Measurements from ENCODE around the gene DHRS7C. TPM values are rescaled to one million over a fixed set of nuclear protein-coding genes. Genes with fewer than 3 reads are reported as not detected.

Gene DHRS7C
- total RNA-seq, 1 donor from 2014 or later, result not detected

DNA sequence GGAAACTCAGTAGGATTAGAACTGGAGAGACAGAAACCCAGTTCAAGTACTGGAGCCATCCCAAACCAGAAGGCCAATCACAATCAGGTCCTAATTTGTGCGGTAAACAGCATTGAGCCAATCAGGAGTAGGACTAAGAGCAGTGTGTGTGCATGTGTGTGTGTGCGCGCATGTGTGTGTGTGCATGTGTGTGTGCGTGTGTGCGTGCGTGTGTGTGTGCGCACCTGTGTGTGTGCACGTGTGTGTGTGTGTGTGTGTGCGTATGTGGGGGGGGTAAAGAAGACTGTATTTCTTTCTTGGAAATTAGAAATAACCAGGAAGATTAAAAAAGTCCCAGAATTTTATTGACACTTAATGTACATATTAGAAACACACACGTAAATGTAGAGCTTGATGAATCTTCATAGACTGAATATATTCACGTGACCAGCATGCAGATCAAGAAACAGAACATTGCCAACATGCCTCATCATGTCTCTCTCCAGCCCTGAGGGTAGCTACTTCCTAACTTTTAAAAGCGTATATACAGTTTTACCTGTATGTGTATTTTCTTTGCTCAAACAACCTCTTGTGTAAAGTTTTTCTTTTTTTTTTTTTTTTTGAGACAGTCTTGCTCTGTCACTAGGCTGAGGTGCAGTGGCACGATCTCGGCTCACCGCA, 919 bp upstream of the DHRS7C start:
- H3K9ac ChIP-seq (ENCODE audit: low read length), result no peak overlapping the region
- DNase-seq (ENCODE audit: low read depth) (no peak), FAIRE-seq (no peak)
- H3K27ac ChIP-seq (ENCODE audit: low read depth, low read length), result no peak overlapping the region
- H4K20me1 ChIP-seq (ENCODE audit: insufficient read depth, low read length), result no peaks in the 10 kb centered on the region
- TF ChIP-seq EZH2 (IDR thresholded peaks at IDR 0.05; ENCODE audit: insufficient read depth, low read length) (no peak), CTCF (IDR thresholded peaks at IDR 0.05; ENCODE audit: insufficient read depth, low read depth, low read length) (no peak)
- Mint-ChIP-seq H3K36me3 (ENCODE audit: low read depth, unreplicated experiment) (no peaks in the 10 kb centered on the region), H3K4me1 (ENCODE audit: low read depth, unreplicated experiment) (no peaks in the 10 kb centered on the region), H3K27ac (ENCODE audit: unreplicated experiment) (no peak overlapping the region), H3K4me3 (ENCODE audit: unreplicated experiment) (no peak overlapping the region), H3K27me3 (ENCODE audit: low read depth, unreplicated experiment) (peaks cover 29% of the 10 kb centered on the region), H3K9me3 (ENCODE audit: unreplicated experiment) (no peaks in the 10 kb centered on the region)
- H3K36me3 ChIP-seq (ENCODE audit: insufficient read depth, low read length), result no peaks in the 10 kb centered on the region
- no peaks in the 10 kb centered on the region for H3K9me3 ChIP-seq (ENCODE audit: insufficient read depth, low read depth, low read length)
- no peak overlapping the region for H3K4me3 ChIP-seq (ENCODE audit: insufficient read depth, low read depth, low read length)
- no peaks in the 10 kb centered on the region for H3K4me1 ChIP-seq (ENCODE audit: insufficient read depth, low read length)
- H3K4me2 ChIP-seq (ENCODE audit: low read length), result no peak overlapping the region
- no peak overlapping the region for H2AFZ ChIP-seq (ENCODE audit: low read depth, low read length)
- peaks cover 2% of the 10 kb centered on the region for H3K27me3 ChIP-seq (ENCODE audit: insufficient read depth, low read length)
- H3K79me2 ChIP-seq (ENCODE audit: insufficient read depth, low read length), result no peaks in the 10 kb centered on the region

DNA sequence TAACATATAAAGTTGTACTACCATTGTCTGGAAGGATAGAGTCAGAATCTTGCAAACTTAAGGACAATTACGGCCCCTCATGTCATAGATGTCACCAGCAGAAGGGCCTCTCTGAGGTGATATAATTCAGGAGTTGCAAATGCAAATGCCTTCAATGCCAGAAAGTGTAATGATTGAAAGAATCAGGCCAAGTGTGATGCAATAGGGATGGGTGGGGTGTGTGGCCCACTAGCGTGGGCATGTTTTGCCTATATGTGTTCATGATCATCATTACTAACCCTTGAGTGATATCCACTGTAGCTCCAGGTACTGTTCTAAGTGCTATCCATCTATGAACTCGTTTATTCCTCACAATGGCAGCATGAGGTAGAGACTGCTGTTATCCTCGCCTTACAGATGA, 1.1 kb downstream of the DHRS7C start:
- H3K4me1 ChIP-seq (ENCODE audit: insufficient read depth, low read length), result no peaks in the 10 kb centered on the region
- DNase-seq (ENCODE audit: low read depth) (no peak), FAIRE-seq (no peak)
- no peaks in the 10 kb centered on the region for H3K9me3 ChIP-seq (ENCODE audit: insufficient read depth, low read depth, low read length)
- no peak overlapping the region for H3K4me2 ChIP-seq (ENCODE audit: low read length)
- H2AFZ ChIP-seq (ENCODE audit: low read depth, low read length), result no peak overlapping the region
- no peaks in the 10 kb centered on the region for H3K36me3 ChIP-seq (ENCODE audit: insufficient read depth, low read length)
- Mint-ChIP-seq H3K4me1 (ENCODE audit: low read depth, unreplicated experiment) (no peaks in the 10 kb centered on the region), H3K9me3 (ENCODE audit: unreplicated experiment) (no peaks in the 10 kb centered on the region), H3K36me3 (ENCODE audit: low read depth, unreplicated experiment) (no peaks in the 10 kb centered on the region), H3K27me3 (ENCODE audit: low read depth, unreplicated experiment) (peaks cover 25% of the 10 kb centered on the region), H3K27ac (ENCODE audit: unreplicated experiment) (no peak overlapping the region), H3K4me3 (ENCODE audit: unreplicated experiment) (no peak overlapping the region)
- H3K4me3 ChIP-seq (ENCODE audit: insufficient read depth, low read depth, low read length), result no peak overlapping the region
- TF ChIP-seq EZH2 (IDR thresholded peaks at IDR 0.05; ENCODE audit: insufficient read depth, low read length), result no peak
- no peak for TF ChIP-seq CTCF (IDR thresholded peaks at IDR 0.05; ENCODE audit: insufficient read depth, low read depth, low read length)
- no peak overlapping the region for H3K27ac ChIP-seq (ENCODE audit: low read depth, low read length)
- H4K20me1 ChIP-seq (ENCODE audit: insufficient read depth, low read length), result no peaks in the 10 kb centered on the region
- H3K9ac ChIP-seq (ENCODE audit: low read length), result no peak overlapping the region
- H3K79me2 ChIP-seq (ENCODE audit: insufficient read depth, low read length), result no peaks in the 10 kb centered on the region
- peaks cover 2% of the 10 kb centered on the region for H3K27me3 ChIP-seq (ENCODE audit: insufficient read depth, low read length)

GRCh38 chr17:9788601-9789000, 2.8 kb downstream of the DHRS7C start:
- H3K27me3 ChIP-seq (ENCODE audit: insufficient read depth, low read length), result peaks cover 2% of the 10 kb centered on the region
- no peak for TF ChIP-seq CTCF (IDR thresholded peaks at IDR 0.05; ENCODE audit: insufficient read depth, low read depth, low read length)
- no peak for TF ChIP-seq EZH2 (IDR thresholded peaks at IDR 0.05; ENCODE audit: insufficient read depth, low read length)
- H2AFZ ChIP-seq (ENCODE audit: low read depth, low read length), result no peak overlapping the region
- no peak overlapping the region for H3K27ac ChIP-seq (ENCODE audit: low read depth, low read length)
- Mint-ChIP-seq H3K27me3 (ENCODE audit: low read depth, unreplicated experiment) (peaks cover 18% of the 10 kb centered on the region), H3K36me3 (ENCODE audit: low read depth, unreplicated experiment) (no peaks in the 10 kb centered on the region), H3K27ac (ENCODE audit: unreplicated experiment) (no peak overlapping the region), H3K4me3 (ENCODE audit: unreplicated experiment) (no peak overlapping the region), H3K4me1 (ENCODE audit: low read depth, unreplicated experiment) (no peaks in the 10 kb centered on the region), H3K9me3 (ENCODE audit: unreplicated experiment) (no peaks in the 10 kb centered on the region)
- H3K79me2 ChIP-seq (ENCODE audit: insufficient read depth, low read length), result no peaks in the 10 kb centered on the region
- FAIRE-seq (no peak), DNase-seq (ENCODE audit: low read depth) (no peak)
- no peaks in the 10 kb centered on the region for H3K36me3 ChIP-seq (ENCODE audit: insufficient read depth, low read length)
- H4K20me1 ChIP-seq (ENCODE audit: insufficient read depth, low read length), result no peaks in the 10 kb centered on the region
- no peak overlapping the region for H3K9ac ChIP-seq (ENCODE audit: low read length)
- H3K4me1 ChIP-seq (ENCODE audit: insufficient read depth, low read length), result no peaks in the 10 kb centered on the region
- no peak overlapping the region for H3K4me2 ChIP-seq (ENCODE audit: low read length)
- H3K4me3 ChIP-seq (ENCODE audit: insufficient read depth, low read depth, low read length), result no peak overlapping the region
- H3K9me3 ChIP-seq (ENCODE audit: insufficient read depth, low read depth, low read length), result no peaks in the 10 kb centered on the region

Data from astrocyte (in vitro differentiated cells and primary cell).